Activated CD8-positive, alpha-beta memory T cell treated with anti-CD3 and anti-CD28 coated beads, Interleukin-2, amount 50 U/mL, for 4 hours (primary cell): ENCODE data around the gene AUTS2.
"Not testable (repeated sequence)": the region's sequence is repeated elsewhere in the genome, so short reads cannot be mapped to it uniquely, and the experiment has no call there.

ENCODE experiments used
- DNase-seq: peaks from one replicate; pipeline ENCODE4 v3.0.0-alpha.2; 2020

Gene AUTS2

GRCh38 chr7:70725448-70725847, 1127.2 kb downstream of the AUTS2 start:
- no peak for DNase-seq

DNA sequence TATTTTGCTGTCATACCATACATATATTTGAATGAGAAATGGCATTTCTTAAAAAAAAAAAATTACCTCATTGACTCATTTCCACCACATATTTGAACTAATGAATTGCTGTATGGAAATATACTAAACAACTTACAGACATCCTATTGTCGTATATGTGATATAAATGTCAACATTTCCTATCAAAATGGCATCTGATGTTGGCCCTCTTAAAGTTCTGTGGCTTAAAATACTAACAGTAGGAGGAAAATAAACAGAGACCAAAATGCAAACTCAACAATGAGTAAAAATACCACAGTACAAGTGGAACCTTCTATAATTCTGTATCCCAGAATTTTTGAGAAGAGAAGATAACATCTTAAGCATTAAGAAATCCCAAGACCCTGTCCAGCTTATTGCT, 1128.0 kb downstream of the AUTS2 start:
- DNase-seq = no peak

- DNase-seq = no peak
Observed at GRCh38 chr7:70726951-70727378, 1128.7 kb downstream of the AUTS2 start.

DNA sequence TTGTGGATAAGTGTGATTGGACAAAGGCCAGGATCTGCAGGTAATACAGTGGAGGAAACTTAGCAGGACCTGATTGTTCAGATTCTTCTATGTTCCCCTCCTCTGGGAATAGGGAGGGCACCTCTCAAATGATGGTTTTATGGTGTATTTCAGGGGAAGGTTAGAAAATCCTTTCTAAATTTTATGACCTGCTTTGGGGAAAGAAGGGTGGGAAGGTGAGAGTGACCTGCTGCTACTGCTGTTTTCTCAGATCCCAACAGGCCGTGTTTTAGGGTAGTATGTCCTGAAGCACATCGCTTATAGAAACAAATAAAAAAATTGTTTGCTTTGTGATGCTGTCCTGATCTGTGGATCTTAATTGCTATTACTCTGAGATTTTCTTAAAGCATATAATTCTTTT, 1129.6 kb downstream of the AUTS2 start:
- DNase-seq = no peak

GRCh38 chr7:70728872-70729552, 1130.7 kb downstream of the AUTS2 start:
- DNase-seq = no peak

- DNase-seq = not testable (repeated sequence)
Observed at GRCh38 chr7:70729553-70730157, 1131.4 kb downstream of the AUTS2 start.

DNA sequence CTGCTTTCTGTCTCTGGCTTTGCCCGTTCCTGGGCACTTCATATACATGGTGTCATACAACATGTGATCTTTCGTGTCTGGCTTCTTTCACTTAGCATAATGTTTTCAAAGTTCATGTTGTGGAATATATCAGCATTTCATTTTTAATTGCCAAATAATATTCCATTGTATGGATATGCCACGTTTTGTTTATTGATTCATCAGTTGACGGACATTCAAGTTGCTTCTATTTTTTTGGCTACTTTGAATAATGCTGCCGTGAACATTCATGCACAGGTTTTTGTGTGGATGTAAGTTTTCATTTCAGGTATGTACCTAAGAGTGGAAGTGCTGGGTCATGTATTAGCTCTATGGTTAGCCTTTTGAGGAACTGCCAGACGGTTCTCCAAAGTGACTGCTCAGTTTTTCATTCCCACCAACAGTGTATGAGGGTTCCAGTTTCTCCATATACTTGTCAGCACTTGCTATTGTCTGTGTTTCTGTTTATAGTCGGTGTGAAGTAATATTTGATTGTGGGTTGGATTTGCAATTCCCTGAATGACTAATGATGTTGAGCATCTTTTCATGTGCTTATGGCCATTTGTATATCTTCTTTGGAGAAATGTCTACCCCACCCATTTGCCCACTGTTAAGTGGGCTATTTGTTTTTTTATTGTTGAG, 1132.3 kb downstream of the AUTS2 start:
- DNase-seq = no peak

- DNase-seq = no peak
Observed at GRCh38 chr7:70733090-70733489, 1134.8 kb downstream of the AUTS2 start.

GRCh38 chr7:70734411-70734810, 1136.1 kb downstream of the AUTS2 start:
- no peak for DNase-seq

DNA sequence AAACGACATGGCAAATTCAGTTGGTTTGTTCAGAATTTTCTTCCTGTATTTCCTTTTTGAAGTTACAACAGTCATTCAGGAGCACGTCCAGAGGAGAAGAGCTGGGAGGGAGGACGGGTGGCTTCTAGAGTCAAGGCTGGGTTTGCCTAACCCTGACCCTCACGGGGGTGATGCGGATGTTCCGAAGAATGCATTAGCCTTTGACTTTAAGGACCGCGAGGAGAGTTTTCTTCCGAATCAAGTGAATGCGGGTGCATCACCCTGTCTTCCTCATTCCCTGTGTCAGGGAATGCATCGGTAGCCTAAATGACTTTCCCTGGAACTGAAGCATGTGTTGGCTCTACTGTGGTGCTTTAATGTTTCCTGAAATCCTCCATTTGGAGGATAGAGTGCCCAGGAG, 1137.0 kb downstream of the AUTS2 start:
- no peak for DNase-seq

- no peak for DNase-seq
Observed at GRCh38 chr7:70736715-70737460, 1138.6 kb downstream of the AUTS2 start.

DNA sequence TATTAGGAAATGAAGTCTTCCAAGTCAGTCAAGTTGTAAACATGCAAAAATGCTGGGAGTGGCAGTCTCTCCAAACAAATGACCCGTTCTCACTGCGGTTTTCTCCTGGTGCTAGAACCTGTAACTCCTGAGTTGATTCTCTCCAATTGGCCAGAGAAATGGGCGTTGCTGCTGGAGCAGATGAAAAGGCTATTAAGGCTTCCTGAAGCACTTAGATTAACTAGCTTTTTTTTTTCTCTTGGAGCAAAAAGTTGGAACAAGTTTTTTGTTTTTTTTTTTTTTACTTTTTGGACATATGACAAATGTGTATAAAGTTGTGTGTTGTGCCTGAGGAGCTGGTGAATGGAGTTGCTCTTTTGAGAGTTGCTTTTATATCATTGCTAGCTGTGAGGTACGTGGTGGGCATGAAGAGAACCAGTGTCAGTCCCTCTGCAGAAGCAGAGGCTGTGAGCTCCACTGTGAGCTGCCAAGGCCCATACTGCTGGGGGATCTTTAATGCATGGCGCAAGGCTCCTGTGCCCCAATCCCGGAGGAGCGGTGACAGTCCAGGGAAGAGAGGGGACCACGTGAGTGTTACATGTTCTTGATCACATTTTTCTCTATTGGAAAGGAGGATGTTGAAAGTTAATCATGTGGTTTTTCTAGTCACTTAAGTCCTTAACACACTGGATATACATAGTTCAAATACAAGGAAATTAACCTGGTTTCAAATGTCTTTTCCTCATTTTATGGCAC, 1140.0 kb downstream of the AUTS2 start:
- DNase-seq = no peak

GRCh38 chr7:70739646-70740210, 1141.5 kb downstream of the AUTS2 start:
- no peak for DNase-seq

DNA sequence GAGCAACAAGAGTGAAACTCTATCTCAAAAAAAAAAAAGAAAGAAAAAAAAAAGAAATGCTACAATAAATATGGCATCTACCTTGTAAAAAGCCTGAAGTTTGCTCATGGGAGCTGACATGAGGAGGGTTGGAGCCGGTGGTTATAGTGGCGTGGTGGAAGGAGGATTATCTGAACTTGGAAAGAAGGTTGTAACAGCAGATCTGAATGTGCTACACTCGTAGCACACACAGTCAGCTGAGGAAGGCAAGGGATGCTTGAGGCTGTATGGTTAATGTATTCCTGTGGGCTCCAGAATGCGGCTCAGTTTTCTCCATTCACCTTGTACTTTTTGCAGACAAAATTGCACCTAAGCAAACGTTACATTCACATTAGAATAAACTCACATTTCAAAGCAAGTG, 1143.4 kb downstream of the AUTS2 start:
- DNase-seq = no peak

DNA sequence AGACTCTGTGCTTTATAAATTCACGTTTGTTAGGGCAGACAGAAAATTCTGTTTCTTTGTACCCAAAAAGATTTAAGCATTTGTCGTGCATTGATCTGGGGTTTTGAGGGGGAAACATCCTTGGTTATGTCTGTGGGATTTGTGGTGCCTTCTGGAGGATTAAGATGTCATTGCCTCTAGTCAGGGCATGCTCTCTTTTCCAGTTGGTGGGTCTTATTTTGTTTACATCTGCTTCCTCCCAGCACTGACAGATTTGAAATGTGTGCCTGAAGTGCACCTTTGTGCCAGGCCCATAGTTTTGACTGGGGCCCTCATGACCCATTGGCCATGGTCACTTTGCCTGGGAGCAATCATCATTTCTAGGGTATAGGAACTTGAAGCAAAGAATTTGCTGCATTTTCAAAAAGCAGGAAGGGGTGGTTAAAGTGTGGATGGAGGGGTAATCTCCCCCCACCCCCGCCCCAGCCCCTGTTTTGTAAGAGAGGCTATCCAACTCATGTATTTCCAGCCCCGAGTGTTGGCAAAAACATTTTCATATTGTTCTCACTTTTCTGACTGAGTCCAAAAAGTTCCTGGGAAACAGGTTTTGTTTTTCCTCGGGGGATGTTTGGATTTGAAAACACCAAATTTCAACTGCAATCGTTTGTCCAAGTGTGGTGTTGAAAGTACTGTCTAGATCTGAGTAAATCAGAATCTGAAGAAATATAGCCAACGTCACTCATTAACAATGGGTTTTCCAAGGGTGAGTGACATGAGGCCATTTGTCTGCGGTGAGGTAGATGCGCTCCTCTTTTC, 1145.5 kb downstream of the AUTS2 start:
- no peak for DNase-seq

- DNase-seq = no peak
Observed at GRCh38 chr7:70744492-70744891, 1146.2 kb downstream of the AUTS2 start.

- DNase-seq = no peak
Observed at GRCh38 chr7:70749831-70750230, 1151.6 kb downstream of the AUTS2 start.

DNA sequence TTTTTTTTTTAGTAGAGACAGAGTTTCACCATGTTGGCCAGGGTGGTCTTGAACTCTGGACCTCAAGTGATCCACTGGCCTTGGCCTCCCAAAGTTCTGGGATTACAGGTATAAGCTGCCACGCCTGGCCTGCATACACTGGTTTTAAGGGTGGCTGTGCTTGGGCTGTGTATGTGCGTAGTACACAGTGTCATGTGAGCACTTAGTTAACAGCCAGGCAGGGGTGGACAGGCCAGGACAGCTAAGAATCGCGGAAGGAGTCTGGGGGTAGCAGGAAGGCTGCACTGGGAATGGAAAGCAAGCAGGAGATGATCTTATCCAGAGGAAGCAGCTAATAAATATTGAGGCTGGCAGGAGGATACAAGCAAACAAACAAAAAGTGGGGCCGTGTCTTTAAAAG, 1153.6 kb downstream of the AUTS2 start:
- DNase-seq = no peak

GRCh38 chr7:70752794-70753241, 1154.5 kb downstream of the AUTS2 start:
- DNase-seq = no peak

- no peak for DNase-seq
Observed at GRCh38 chr7:70756789-70757188, 1158.5 kb downstream of the AUTS2 start.

- no peak for DNase-seq
Observed at GRCh38 chr7:70758646-70759045, 1160.4 kb downstream of the AUTS2 start.

GRCh38 chr7:70759674-70760073, 1161.4 kb downstream of the AUTS2 start:
- DNase-seq = no peak
